Lower leg skin (tissue), 4 donors: ENCODE measurements around the gene SMAD4. TPM values are rescaled to one million over a fixed set of nuclear protein-coding genes. Genes with fewer than 3 reads are reported as not detected.

ENCODE experiments used
- DNase-seq, 2 donors: peaks; one replicate each; pipeline ENCODE4 v3.0.0-alpha.2; 2019; ENCODE audit warnings: low spot score in 2 of 2
- H3K4me3 ChIP-seq: fragments of 200-600 bp; sonication (generic); 2 replicates; pipeline ENCODE4 v1.5.1; 2017; ENCODE audit warnings: mild to moderate bottlenecking, low read depth; ENCODE audit not compliant: poor library complexity, severe bottlenecking
- CTCF ChIP-seq, 3 donors: fragments of 450-650 bp; IDR thresholded peaks; one replicate each; pipeline ENCODE4 v1.5.1; 2016; ENCODE audit warnings: antibody characterized with exemption in 3 of 3, mild to moderate bottlenecking in 3 of 3, moderate library complexity in 2 of 3
- POLR2A ChIP-seq, 2 donors: fragments of 450-650 bp; IDR thresholded peaks; one replicate each; pipeline ENCODE4 v1.6.1; 2016 to 2017; ENCODE audit warnings: antibody characterized with exemption in 2 of 2, mild to moderate bottlenecking in 1 of 2, moderate library complexity in 1 of 2
- WGBS, 2 donors: methylation state at CpG; one replicate each; pipeline ENCODE4 v1.1.5; 2018; 5-methylcytosine and 5-hydroxymethylcytosine counted together
- intact Hi-C: fragments of 100-400 bp; cut with DNase I; formaldehyde crosslinking; loops from one replicate; pipeline ENCODE4 v1.15.0; 2023; ENCODE audit warnings: low total_unique reads
- total RNA-seq, 4 donors: library from RNA; depleted of rRNA; stranded (reverse); fragments of >200 nt; gene quantifications; one replicate each; pipeline ENCODE4 v1.1.0, GENCODE V29; 2016

The SMAD4 gene
- total RNA-seq, 4 donors from 2014 or later = 101 to 171 (median 128) TPM

- intact Hi-C loops = no loop called here
- WGBS, 2 donors = 85% methylated on average over 4 of the region's 4 CpGs
- DNase-seq = no peak
- H3K4me3 ChIP-seq = no peak overlapping the region
- TF ChIP-seq CTCF (IDR thresholded peaks at IDR 0.05) = no peak
- no peak for TF ChIP-seq POLR2A (IDR thresholded peaks at IDR 0.05)
These were observed 38.1 kb downstream of the SMAD4 start for GRCh38 chr18:51068105-51068504.

GRCh38 chr18:51069885-51070284, 39.9 kb downstream of the SMAD4 start:
- TF ChIP-seq CTCF (IDR thresholded peaks at IDR 0.05) = no peak
- TF ChIP-seq POLR2A (IDR thresholded peaks at IDR 0.05) = no peak
- WGBS, 2 donors = 51 to 53% methylated on average over 1 of the region's 1 CpG
- intact Hi-C loops = no loop called here
- no peak overlapping the region for H3K4me3 ChIP-seq
- DNase-seq = no peak

GRCh38 chr18:51070545-51070944, 40.5 kb downstream of the SMAD4 start:
- no peak for DNase-seq
- TF ChIP-seq POLR2A (IDR thresholded peaks at IDR 0.05) = no peak
- no peak for TF ChIP-seq CTCF (IDR thresholded peaks at IDR 0.05)
- 88 to 91% methylated on average over 2 of the region's 2 CpGs for WGBS, 2 donors
- no peak overlapping the region for H3K4me3 ChIP-seq
- intact Hi-C loops = no loop called here

GRCh38 chr18:51072586-51073313, 42.7 kb downstream of the SMAD4 start:
- intact Hi-C loops = no loop called here
- WGBS, 2 donors = 88 to 90% methylated on average over 6 of the region's 6 CpGs
- TF ChIP-seq POLR2A (IDR thresholded peaks at IDR 0.05) (no peak), CTCF (IDR thresholded peaks at IDR 0.05) (no peak)
- DNase-seq = no peak
- no peak overlapping the region for H3K4me3 ChIP-seq

GRCh38 chr18:51074605-51075004, 44.6 kb downstream of the SMAD4 start:
- 72 to 74% methylated on average over 1 of the region's 1 CpG for WGBS, 2 donors
- intact Hi-C loops = no loop called here
- DNase-seq = no peak
- no peak for TF ChIP-seq CTCF (IDR thresholded peaks at IDR 0.05)
- TF ChIP-seq POLR2A (IDR thresholded peaks at IDR 0.05) = no peak
- H3K4me3 ChIP-seq = no peak overlapping the region

- intact Hi-C loops = no loop called here
- 53 to 60% methylated on average over 4 of the region's 4 CpGs for WGBS, 2 donors
- TF ChIP-seq POLR2A (IDR thresholded peaks at IDR 0.05) = no peak
- TF ChIP-seq CTCF (IDR thresholded peaks at IDR 0.05) = no peak
- DNase-seq = no peak
- H3K4me3 ChIP-seq = no peak overlapping the region
These were observed 46.5 kb downstream of the SMAD4 start for GRCh38 chr18:51076503-51076902.
